IMR-90 (cell line): ENCODE measurements around the gene SH3RF1. TPM values are rescaled to one million over a fixed set of nuclear protein-coding genes. Genes with fewer than 3 reads are reported as not detected.

Experiments
- ATAC-seq: fragments of 200-7000 bp; cut with Tn5 transposase; 2 replicates; pipeline ENCODE4 v1.9.1; 2020; ENCODE audit warnings: low read depth, mild to moderate bottlenecking, moderate library complexity
- BruUV-seq: library from RNA; stranded (reverse); fragments of 400-500 nt; replicated peaks from 2 replicates; lab custom pipeline; 2021; lab: Mats Ljungman, UMichigan
- CTCF ChIA-PET: fragments of 300-600 bp; formaldehyde crosslinking; extraction: SDS; loops from one replicate; lab custom pipeline; 2021; ENCODE audit warnings: antibody characterized with exemption; lab: Yijun Ruan, JAX
- POLR2A ChIA-PET: fragments of 300-600 bp; sonication (Branson Sonifier 250); formaldehyde crosslinking; loops from one replicate; lab custom pipeline; 2022; ENCODE audit warnings: antibody characterized with exemption; ENCODE audit not compliant: unreplicated experiment; lab: Charles Lee
- DNase-seq: peaks from one replicate; pipeline ENCODE4 v3.0.0; 2013
- H2AFZ ChIP-seq: replicated peaks from 2 replicates; pipeline ENCODE3; 2013; ENCODE audit warnings: low read length, mild to moderate bottlenecking; ENCODE audit not compliant: poor library complexity
- H2AK5ac ChIP-seq: 2 replicates; pipeline ENCODE4 v1.6.1; 2013; ENCODE audit warnings: low read depth, low read length, inconsistent platforms
- H2AK9ac ChIP-seq: replicated peaks from 2 replicates; pipeline ENCODE3; 2013; ENCODE audit warnings: mild to moderate bottlenecking, low read depth, low read length, moderate library complexity; ENCODE audit not compliant: poor library complexity
- H2BK120ac ChIP-seq: 2 replicates; pipeline ENCODE4 v1.6.1; 2013; ENCODE audit warnings: low read depth, low read length, inconsistent platforms
- H2BK15ac ChIP-seq: 3 replicates; pipeline ENCODE4 v1.6.1; 2013; ENCODE audit warnings: low read depth, low read length, inconsistent platforms
- H2BK20ac ChIP-seq: 2 replicates; pipeline ENCODE4 v1.6.1; 2013; ENCODE audit warnings: low read depth, mild to moderate bottlenecking, inconsistent platforms, low read length, moderate library complexity
- H2BK5ac ChIP-seq: 2 replicates; pipeline ENCODE4 v1.6.1; 2013; ENCODE audit warnings: mild to moderate bottlenecking, low read depth, low read length, inconsistent platforms; ENCODE audit not compliant: poor library complexity, severe bottlenecking
- H3K14ac ChIP-seq: replicated peaks from 2 replicates; pipeline ENCODE4 v1.6.1; 2013; ENCODE audit warnings: low read depth, low read length, inconsistent platforms
- H3K18ac ChIP-seq: 2 replicates; pipeline ENCODE4 v1.6.1; 2013; ENCODE audit warnings: low read depth, low read length, control low read depth
- H3K23ac ChIP-seq: 2 replicates; pipeline ENCODE4 v1.6.1; 2013; ENCODE audit warnings: low read depth, low read length, inconsistent platforms
- H3K27ac ChIP-seq: 2 replicates; pipeline ENCODE4 v1.5.1; 2013; ENCODE audit warnings: mild to moderate bottlenecking, control low read depth, low read length; ENCODE audit not compliant: insufficient read depth
- H3K27me3 ChIP-seq: 2 replicates; pipeline ENCODE4 v1.6.1; 2013; ENCODE audit warnings: low read length; ENCODE audit not compliant: control insufficient read depth, insufficient read depth
- H3K36me3 ChIP-seq: 2 replicates; pipeline ENCODE4 v1.6.1; 2013; ENCODE audit warnings: low read length, mixed read lengths; ENCODE audit not compliant: control insufficient read depth, insufficient read depth
- H3K4ac ChIP-seq: 2 replicates; pipeline ENCODE4 v1.6.1; 2013; ENCODE audit warnings: low read depth, low read length, inconsistent platforms
- H3K4me1 ChIP-seq: 2 replicates; pipeline ENCODE4 v1.6.1; 2013; ENCODE audit warnings: low read length, mixed read lengths; ENCODE audit not compliant: control insufficient read depth, insufficient read depth
- H3K4me2 ChIP-seq: 2 replicates; pipeline ENCODE4 v1.6.1; 2013; ENCODE audit warnings: low read depth, mild to moderate bottlenecking, control low read depth, low read length, moderate library complexity
- H3K4me3 ChIP-seq: 2 replicates; pipeline ENCODE4 v1.5.1; 2013; ENCODE audit warnings: low read depth, mild to moderate bottlenecking, control low read depth, low read length, moderate library complexity; ENCODE audit not compliant: insufficient read depth
- H3K56ac ChIP-seq: 2 replicates; pipeline ENCODE4 v1.6.1; 2013; ENCODE audit warnings: low read length, inconsistent platforms; ENCODE audit not compliant: insufficient read depth; ENCODE audit errors: extremely low read depth
- H3K79me1 ChIP-seq, 2 experiments: 2 replicates each; pipeline ENCODE4 v1.6.1; 2013; ENCODE audit warnings: low read length in 2 of 2, inconsistent platforms in 1 of 2, low read depth in 1 of 2
- H3K9ac ChIP-seq: 2 replicates; pipeline ENCODE4 v1.6.1; 2013; ENCODE audit warnings: low read depth, low read length, control low read depth
- H3K9me1 ChIP-seq: 2 replicates; pipeline ENCODE4 v1.6.1; 2013; ENCODE audit warnings: low read length, inconsistent platforms; ENCODE audit not compliant: insufficient read depth
- H3K9me3 ChIP-seq: 2 replicates; pipeline ENCODE4 v1.6.1; 2013; ENCODE audit warnings: low read length; ENCODE audit not compliant: control insufficient read depth, insufficient read depth
- H4K20me1 ChIP-seq: 2 replicates; pipeline ENCODE4 v1.6.1; 2013; ENCODE audit warnings: low read length, inconsistent platforms; ENCODE audit not compliant: insufficient read depth
- H4K5ac ChIP-seq: 2 replicates; pipeline ENCODE4 v1.6.1; 2013; ENCODE audit warnings: mild to moderate bottlenecking, low read depth, low read length, control low read depth
- H4K8ac ChIP-seq, 2 experiments: 2 replicates each; pipeline ENCODE4 v1.6.1; 2013; ENCODE audit warnings: low read depth in 2 of 2, low read length in 2 of 2, control low read depth in 1 of 2, inconsistent platforms in 1 of 2
- H4K91ac ChIP-seq: 2 replicates; pipeline ENCODE4 v1.6.1; 2013; ENCODE audit warnings: low read depth, low read length, inconsistent platforms; ENCODE audit not compliant: insufficient read depth
- BHLHE40 ChIP-seq: fragments of 150-350 bp; IDR thresholded peaks from 2 replicates; pipeline ENCODE4 v1.6.1; 2016; ENCODE audit warnings: mild to moderate bottlenecking, low read depth, low read length
- CEBPB ChIP-seq: IDR thresholded peaks from 2 replicates; pipeline ENCODE4 v1.6.1; 2012; ENCODE audit warnings: low read depth, low read length, improper control_type of control experiment
- CHD1 ChIP-seq: IDR thresholded peaks from 2 replicates; pipeline ENCODE4 v1.6.1; 2012; ENCODE audit warnings: low read depth, low read length, improper control_type of control experiment
- CTCF ChIP-seq: conservative IDR thresholded peaks from 2 replicates; pipeline ENCODE4 v1.5.1; 2012; ENCODE audit warnings: mild to moderate bottlenecking, low read depth, low read length, improper control_type of control experiment
- FOS ChIP-seq: fragments of 150-350 bp; IDR thresholded peaks from 2 replicates; pipeline ENCODE4 v1.6.1; 2016; ENCODE audit warnings: low read depth, low read length
- MAZ ChIP-seq: IDR thresholded peaks from 2 replicates; pipeline ENCODE4 v1.6.1; 2012; ENCODE audit warnings: low read depth, mild to moderate bottlenecking, low read length, improper control_type of control experiment, moderate library complexity, borderline replicate concordance
- MXI1 ChIP-seq: IDR thresholded peaks from 2 replicates; pipeline ENCODE4 v1.6.1; 2012; ENCODE audit warnings: low read depth, mild to moderate bottlenecking, low read length, moderate library complexity, borderline replicate concordance
- NFE2L2 ChIP-seq: fragments of 150-350 bp; IDR thresholded peaks from 2 replicates; pipeline ENCODE4 v1.6.1; 2016; ENCODE audit warnings: low read depth, mild to moderate bottlenecking, low read length
- POLR2A ChIP-seq: IDR thresholded peaks from 2 replicates; pipeline ENCODE4 v1.6.1; 2012; ENCODE audit warnings: mild to moderate bottlenecking, low read depth, low read length
- RAD21 ChIP-seq: IDR thresholded peaks from 2 replicates; pipeline ENCODE4 v1.6.1; 2012; ENCODE audit warnings: low read length, improper control_type of control experiment
- RCOR1 ChIP-seq: IDR thresholded peaks from 2 replicates; pipeline ENCODE4 v1.6.1; 2012; ENCODE audit warnings: mild to moderate bottlenecking, low read length, improper control_type of control experiment; ENCODE audit not compliant: insufficient replicate concordance
- RFX5 ChIP-seq: IDR thresholded peaks from 2 replicates; pipeline ENCODE4 v1.8.0; 2012; ENCODE audit warnings: low read depth, mild to moderate bottlenecking, low read length, moderate library complexity
- SMC3 ChIP-seq: fragments of 150-350 bp; IDR thresholded peaks from 2 replicates; pipeline ENCODE4 v1.6.1; 2016; ENCODE audit warnings: low read depth, mild to moderate bottlenecking, antibody characterized with exemption, low read length, moderate library complexity
- USF2 ChIP-seq: fragments of 150-350 bp; IDR thresholded peaks from 2 replicates; pipeline ENCODE4 v1.6.1; 2017; ENCODE audit warnings: mild to moderate bottlenecking, antibody characterized with exemption, low read length, low read depth
- WGBS, 2 experiments: methylation state at CpG; one replicate each; pipeline versions ENCODE4 v1.1.5 to v1.1.7; 2013; ENCODE audit warnings: missing lambda C conversion rate in 2 of 2; ENCODE audit not compliant: insufficient read length in 1 of 2; ENCODE audit errors: extremely low coverage in 2 of 2; 5-methylcytosine and 5-hydroxymethylcytosine counted together
- dilution Hi-C: fragments of 300-500 bp; cut with HindIII; formaldehyde crosslinking; loops from one replicate; pipeline ENCODE4 v1.14.3; 2018; ENCODE audit warnings: low sequenced_read_pairs; ENCODE audit not compliant: unreplicated experiment
- in situ Hi-C: fragments of 300-500 bp; cut with MboI; formaldehyde crosslinking; loops from 3 replicates; pipeline ENCODE4 v1.14.3; 2019; ENCODE audit warnings: low sequenced_read_pairs, inconsistent platforms, mixed read lengths
- intact Hi-C: fragments of 100-400 bp; cut with micrococcal nuclease; formaldehyde crosslinking; loops from 2 replicates; pipeline ENCODE4 v1.10.0; 2022
- polyA plus RNA-seq, 3 experiments: library from polyadenylated mRNA; depleted of rRNA; stranded (reverse); fragments of >200 nt; gene quantifications; 2 replicates each; pipeline ENCODE4 v1.2.3, GENCODE V29; 2012; ENCODE audit warnings: low replicate concordance in 1 of 3
- total RNA-seq: library from RNA; depleted of rRNA; stranded (reverse); fragments of >200 nt; gene quantifications from 2 replicates; pipeline ENCODE4 v1.2.3, GENCODE V29; 2012

SH3RF1 gene
- total and polyA plus RNA-seq, 2 of the 4 experiments (the other 2 are of a cell fraction): 22.0 to 29.8 TPM

- peak overlapping the region; percentile 7; the same call in 1 of the 2 replicates for H3K27ac ChIP-seq
- H2BK5ac ChIP-seq: no peak overlapping the region
- no peak overlapping the region for H2AK9ac ChIP-seq
- no peak overlapping the region for H4K5ac ChIP-seq
- peak overlapping the region; percentile 76 for H3K23ac ChIP-seq
- no peak overlapping the region for H3K4me3 ChIP-seq
- BruUV-seq: no TSS peak
- 0 out of 2 replicates have a peak, but pooled peaks cover 2% of the 10 kb centered on the region for H3K36me3 ChIP-seq
- H3K14ac ChIP-seq: no peak overlapping the region; the same call in 1 of the 2 replicates
- ATAC-seq: peak; percentile 53; the same call in 1 of the 2 replicates
- in situ Hi-C loops (no loop called here), intact Hi-C loops (no loop called here), dilution Hi-C loops (no loop called here)
- POLR2A ChIA-PET: no interaction called here
- H2BK120ac ChIP-seq: no peak overlapping the region
- H3K27me3 ChIP-seq: no peaks in the 10 kb centered on the region
- no peak overlapping the region for H3K9ac ChIP-seq
- WGBS, 2 experiments: no CpG with 5 or more reads among the region's 1 CpG
- H3K79me1 ChIP-seq: peaks cover 40 to 80% of the 10 kb centered on the region in 2 experiments
- H3K18ac ChIP-seq: no peak overlapping the region
- CTCF ChIA-PET: interaction anchor here (0.6 kb wide), 1 partner anchor 848 kb away, joined by 3 read pairs; no protein-coding TSS in a partner anchor
- H2AK5ac ChIP-seq: peak overlapping the region; percentile 52; the same call in 1 of the 2 replicates
- peak; percentile 54 for DNase-seq
- peaks cover 20% of the 10 kb centered on the region for H3K4me1 ChIP-seq
- H2AFZ ChIP-seq: no peak overlapping the region
- H3K4ac ChIP-seq: no peak overlapping the region
- no peak overlapping the region for H4K8ac ChIP-seq
- no peak overlapping the region for H3K56ac ChIP-seq
- no peak overlapping the region; the same call in 2 of the 3 replicates for H2BK15ac ChIP-seq
- no peak overlapping the region for H3K4me2 ChIP-seq
- H4K91ac ChIP-seq: no peak overlapping the region
- peaks cover 40% of the 10 kb centered on the region for H4K20me1 ChIP-seq
- no peaks in the 10 kb centered on the region for H3K9me3 ChIP-seq
- no peak for TF ChIP-seq MXI1
- TF ChIP-seq POLR2A: no peak
- TF ChIP-seq CHD1: no peak
- no peak for TF ChIP-seq FOS
- TF ChIP-seq RAD21: no peak
- no peak for TF ChIP-seq CEBPB
- TF ChIP-seq SMC3: no peak
- TF ChIP-seq BHLHE40: no peak
- TF ChIP-seq RFX5: no peak
- no peak for TF ChIP-seq NFE2L2
- TF ChIP-seq RCOR1: no peak
- TF ChIP-seq CTCF: no peak
- no peak for TF ChIP-seq USF2
- no peak for TF ChIP-seq MAZ
- no peak overlapping the region for H2BK20ac ChIP-seq
- peaks cover 17% of the 10 kb centered on the region for H3K9me1 ChIP-seq
These were observed 62.2 kb downstream of the SH3RF1 start for GRCh38 chr4:169208516-169208915.
